Fibroblast of lung (primary cell): ENCODE results near the gene SMAP1. TPM values are rescaled to one million over a fixed set of nuclear protein-coding genes. Genes with fewer than 3 reads are reported as not detected.

ENCODE experiments used
- DNase-seq, 2 donors: peaks; one replicate each; pipeline versions ENCODE4 v3.0.0 to v3.0.0-alpha.2; 2010; ENCODE audit warnings: low read depth in 2 of 2
- H2AFZ ChIP-seq: 2 replicates; pipeline ENCODE4 v1.5.1; 2012; ENCODE audit warnings: low read length, control low read depth, inconsistent platforms
- H3K27ac ChIP-seq: 2 replicates; pipeline ENCODE4 v1.5.1; 2011; ENCODE audit warnings: low read length, control low read depth; ENCODE audit not compliant: insufficient read depth
- H3K27me3 ChIP-seq: 2 replicates; pipeline ENCODE4 v1.5.1; 2011; ENCODE audit warnings: mild to moderate bottlenecking, low read length; ENCODE audit not compliant: control insufficient read depth, insufficient read depth
- H3K36me3 ChIP-seq: 2 replicates; pipeline ENCODE4 v1.5.1; 2011; ENCODE audit warnings: low read length; ENCODE audit not compliant: control insufficient read depth, insufficient read depth
- H3K4me1 ChIP-seq: 2 replicates; pipeline ENCODE4 v1.5.1; 2011; ENCODE audit warnings: low read length; ENCODE audit not compliant: control insufficient read depth, insufficient read depth; ENCODE audit errors: extremely low read depth
- H3K4me2 ChIP-seq: 2 replicates; pipeline ENCODE4 v1.5.1; 2011; ENCODE audit warnings: low read length, control low read depth; ENCODE audit not compliant: insufficient read depth; ENCODE audit errors: extremely low read depth
- H3K4me3 ChIP-seq, 4 experiments: fragments of 200-600 bp in 1 of 4; sonication (generic) in 1 of 4; replicated peaks in 1 of 4; 2 replicates each; pipeline ENCODE4 v1.5.1; 2011 to 2016; ENCODE audit warnings: low read length in 4 of 4, low read depth in 3 of 4, mild to moderate bottlenecking in 3 of 4, control low read depth in 2 of 4, inconsistent platforms in 1 of 4, mixed read lengths in 1 of 4; ENCODE audit not compliant: insufficient read depth in 1 of 4; ENCODE audit errors: control extremely low read depth in 1 of 4
- H3K79me2 ChIP-seq: 2 replicates; pipeline ENCODE4 v1.5.1; 2012; ENCODE audit warnings: mild to moderate bottlenecking, low read length, inconsistent platforms; ENCODE audit not compliant: control insufficient read depth, insufficient read depth
- H3K9ac ChIP-seq: 2 replicates; pipeline ENCODE4 v1.5.1; 2011; ENCODE audit warnings: mild to moderate bottlenecking, low read length, control low read depth; ENCODE audit not compliant: insufficient read depth
- H3K9me3 ChIP-seq: 2 replicates; pipeline ENCODE4 v1.5.1; 2012; ENCODE audit warnings: low read depth, low read length; ENCODE audit not compliant: control insufficient read depth, insufficient read depth
- H4K20me1 ChIP-seq: 2 replicates; pipeline ENCODE4 v1.5.1; 2011; ENCODE audit warnings: low read length; ENCODE audit not compliant: control insufficient read depth, insufficient read depth; ENCODE audit errors: extremely low read depth
- EZH2 ChIP-seq: IDR thresholded peaks from 2 replicates; pipeline ENCODE4 v1.5.1; 2012; ENCODE audit warnings: low read length, control low read depth, mild to moderate bottlenecking; ENCODE audit errors: missing control alignments
- polyA plus RNA-seq, 2 donors: library from polyadenylated mRNA; depleted of rRNA in 1 of 2; stranded (reverse) in 1 of 2; unstranded in 1 of 2; fragments of >200 nt; gene quantifications; 2 replicates each; pipeline ENCODE4 v1.2.1, GENCODE V29; 2011 to 2012; ENCODE audit warnings: missing spikeins in 1 of 2
- total RNA-seq: library from RNA; depleted of rRNA; stranded (reverse); fragments of >200 nt; gene quantifications from 2 replicates; pipeline ENCODE4 v1.2.1, GENCODE V29; 2014
- TF ChIP-seq, protein P1 (sequence below), 2 donors: IDR thresholded peaks in 1 of 2; conservative IDR thresholded peaks in 1 of 2; 1 replicate in 1 of 2; 2 replicates in 1 of 2; pipeline ENCODE4 v1.5.1; 2011 to 2012; ENCODE audit warnings: low read length in 2 of 2, control low read depth in 1 of 2, inconsistent platforms in 1 of 2, low read depth in 1 of 2, mild to moderate bottlenecking in 1 of 2

SMAP1 gene
- total and polyA plus RNA-seq, 2 donors (not counting 1 experiment from before 2014, with no cell fraction given) = 18.3 to 25.7 TPM

DNA sequence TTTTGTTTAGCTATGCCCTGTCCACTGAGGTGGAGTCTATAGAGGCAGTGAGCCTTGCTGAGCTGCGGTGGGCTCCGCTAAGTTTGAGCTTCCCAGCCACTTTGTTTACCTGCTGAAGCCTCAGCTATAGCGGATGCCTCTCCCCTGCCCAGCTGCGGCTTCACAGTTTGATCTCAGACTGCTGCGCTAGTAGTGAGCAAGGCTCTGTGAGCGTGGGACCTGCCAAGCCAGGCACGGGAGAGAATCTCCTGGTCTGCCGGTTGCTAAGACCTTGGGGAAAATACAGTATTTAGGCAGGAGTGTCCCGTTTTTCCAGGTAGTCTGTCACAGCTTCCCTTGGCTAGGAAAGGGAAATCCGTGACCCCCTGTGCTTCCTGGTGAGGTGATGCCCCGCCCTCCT lies 138.4 kb downstream of the SMAP1 start:
- Histone ChIP-seq H3K4me1 (no peaks in the 10 kb centered on the region), H3K27me3 (no peaks in the 10 kb centered on the region)

DNA sequence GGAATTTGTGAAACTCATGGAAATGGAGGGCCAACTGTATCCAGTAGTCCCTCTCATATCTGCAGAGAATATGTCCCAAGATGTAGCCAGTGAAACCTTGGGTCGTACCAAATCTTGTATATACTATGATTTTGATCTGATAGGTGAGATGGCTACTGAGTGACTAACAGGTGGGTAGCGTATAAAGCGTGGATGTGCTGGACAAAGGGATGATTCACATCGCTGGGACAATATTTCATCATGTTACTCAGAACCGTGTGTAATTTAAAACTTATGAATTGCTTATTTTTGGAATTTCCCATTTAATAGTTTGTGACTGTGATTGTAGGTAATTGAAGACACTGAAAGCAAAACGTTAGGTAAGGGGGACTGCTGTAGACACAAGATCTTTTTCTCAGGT lies 144.1 kb downstream of the SMAP1 start:
- DNase-seq = peak; percentile 3 to 43
- TF ChIP-seq, protein P1, sequence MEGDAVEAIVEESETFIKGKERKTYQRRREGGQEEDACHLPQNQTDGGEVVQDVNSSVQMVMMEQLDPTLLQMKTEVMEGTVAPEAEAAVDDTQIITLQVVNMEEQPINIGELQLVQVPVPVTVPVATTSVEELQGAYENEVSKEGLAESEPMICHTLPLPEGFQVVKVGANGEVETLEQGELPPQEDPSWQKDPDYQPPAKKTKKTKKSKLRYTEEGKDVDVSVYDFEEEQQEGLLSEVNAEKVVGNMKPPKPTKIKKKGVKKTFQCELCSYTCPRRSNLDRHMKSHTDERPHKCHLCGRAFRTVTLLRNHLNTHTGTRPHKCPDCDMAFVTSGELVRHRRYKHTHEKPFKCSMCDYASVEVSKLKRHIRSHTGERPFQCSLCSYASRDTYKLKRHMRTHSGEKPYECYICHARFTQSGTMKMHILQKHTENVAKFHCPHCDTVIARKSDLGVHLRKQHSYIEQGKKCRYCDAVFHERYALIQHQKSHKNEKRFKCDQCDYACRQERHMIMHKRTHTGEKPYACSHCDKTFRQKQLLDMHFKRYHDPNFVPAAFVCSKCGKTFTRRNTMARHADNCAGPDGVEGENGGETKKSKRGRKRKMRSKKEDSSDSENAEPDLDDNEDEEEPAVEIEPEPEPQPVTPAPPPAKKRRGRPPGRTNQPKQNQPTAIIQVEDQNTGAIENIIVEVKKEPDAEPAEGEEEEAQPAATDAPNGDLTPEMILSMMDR (conservative IDR thresholded peaks at IDR 0.05 in 1 of 2, IDR thresholded peaks at IDR 0.05 in 1 of 2; ENCODE audit: low read depth in 1 of 2, low read length in 2 of 2) = no peak
- no peak for TF ChIP-seq EZH2
- Histone ChIP-seq H3K4me2 (no peak overlapping the region), H3K27ac (no peak overlapping the region), H3K4me1 (no peaks in the 10 kb centered on the region), H3K9ac (no peak overlapping the region), H3K9me3 (no peaks in the 10 kb centered on the region), H3K79me2 (no peaks in the 10 kb centered on the region), H2AFZ (no peak overlapping the region), H3K27me3 (no peaks in the 10 kb centered on the region), H3K4me3 (no peak overlapping the region), H4K20me1 (no peaks in the 10 kb centered on the region), H3K36me3 (no peaks in the 10 kb centered on the region)

More for the DNA sequence above, 138.4 kb downstream of the SMAP1 start:
- no peaks in the 10 kb centered on the region for H3K36me3 ChIP-seq
- TF ChIP-seq, protein P1 (conservative IDR thresholded peaks at IDR 0.05 in 1 of 2, IDR thresholded peaks at IDR 0.05 in 1 of 2; ENCODE audit: low read depth in 1 of 2, low read length in 2 of 2) = no peak
- no peak for TF ChIP-seq EZH2
- H3K9me3 ChIP-seq = no peaks in the 10 kb centered on the region
- H4K20me1 ChIP-seq = no peaks in the 10 kb centered on the region
- H2AFZ ChIP-seq = no peak overlapping the region
- DNase-seq = no peak
- no peak overlapping the region for H3K4me3 ChIP-seq
- H3K4me2 ChIP-seq = no peak overlapping the region
- no peak overlapping the region for H3K27ac ChIP-seq
- no peak overlapping the region for H3K9ac ChIP-seq
- H3K79me2 ChIP-seq = no peaks in the 10 kb centered on the region

DNA sequence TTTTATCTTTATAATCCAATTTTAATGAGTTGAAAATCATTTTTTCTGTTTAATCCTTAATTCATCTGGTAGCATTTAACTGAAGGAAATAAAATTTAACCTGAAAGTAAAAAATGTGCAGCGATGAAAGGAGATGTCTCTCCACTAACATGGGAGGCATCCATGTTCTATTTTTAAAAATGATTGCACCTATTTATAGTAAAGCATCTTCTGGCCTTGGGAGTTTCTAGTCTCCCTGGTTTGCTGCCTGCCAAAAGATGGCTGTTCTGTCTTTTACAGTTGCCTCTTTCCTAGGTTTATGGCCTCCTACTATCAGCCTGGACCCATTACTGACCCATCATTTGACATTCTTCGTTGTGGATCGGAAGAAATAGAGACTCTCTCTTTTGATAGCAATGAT lies 146.2 kb downstream of the SMAP1 start:
- H3K79me2 ChIP-seq = no peaks in the 10 kb centered on the region
- H3K27me3 ChIP-seq = no peaks in the 10 kb centered on the region
- H3K36me3 ChIP-seq = no peaks in the 10 kb centered on the region
- H3K4me2 ChIP-seq = no peak overlapping the region
- no peak overlapping the region for H3K4me3 ChIP-seq
- no peak overlapping the region for H3K9ac ChIP-seq
- H3K9me3 ChIP-seq = no peaks in the 10 kb centered on the region
- no peak for DNase-seq
- TF ChIP-seq, protein P1 (conservative IDR thresholded peaks at IDR 0.05 in 1 of 2, IDR thresholded peaks at IDR 0.05 in 1 of 2; ENCODE audit: low read depth in 1 of 2, low read length in 2 of 2) = no peak
- no peak for TF ChIP-seq EZH2
- no peak overlapping the region for H3K27ac ChIP-seq
- no peaks in the 10 kb centered on the region for H3K4me1 ChIP-seq
- H4K20me1 ChIP-seq = no peaks in the 10 kb centered on the region
- H2AFZ ChIP-seq = no peak overlapping the region
